Ishikawa (cell line): ENCODE measurements around the gene SLC24A4.

ENCODE experiments used
- CEBPB ChIP-seq: IDR thresholded peaks from 2 replicates; pipeline ENCODE4 v1.6.1; 2012
- MAX ChIP-seq: IDR thresholded peaks from 2 replicates; pipeline ENCODE4 v1.6.1; 2012
- REST ChIP-seq: IDR thresholded peaks from 2 replicates; pipeline ENCODE4 v1.6.1; 2012; ENCODE audit warnings: low read depth, mild to moderate bottlenecking
- TEAD4 ChIP-seq: IDR thresholded peaks from 2 replicates; pipeline ENCODE4 v1.6.1; 2012
- USF1 ChIP-seq: IDR thresholded peaks from 2 replicates; pipeline ENCODE4 v1.6.1; 2012
- YY1 ChIP-seq: IDR thresholded peaks from 2 replicates; pipeline ENCODE4 v1.6.1; 2012; ENCODE audit warnings: low read depth
- ZBTB7A ChIP-seq: IDR thresholded peaks from 2 replicates; pipeline ENCODE4 v1.6.1; 2012; ENCODE audit warnings: low read depth

GRCh38 chr14:92517761-92518160 is 194.8 kb downstream of the SLC24A4 start:
- no peak for TF ChIP-seq USF1
- TF ChIP-seq MAX, result no peak
- TF ChIP-seq TEAD4, result no peak
- no peak for TF ChIP-seq ZBTB7A
- TF ChIP-seq CEBPB, result no peak
- no peak for TF ChIP-seq YY1
- no peak for TF ChIP-seq REST
